DOHH2 (cell line): ENCODE results near the gene KRT40.

Source experiments
- CTCF ChIP-seq: fragments of 200-600 bp; sonication (generic); IDR thresholded peaks from one replicate; pipeline ENCODE4 v1.5.1; 2014; ENCODE audit warnings: antibody characterized with exemption, mild to moderate bottlenecking, low read depth, low read length; ENCODE audit not compliant: poor library complexity, severe bottlenecking
- EZH2phosphoT487 ChIP-seq: fragments of 200-600 bp; sonication (generic); IDR thresholded peaks from 2 replicates; pipeline ENCODE4 v1.6.1; 2017; ENCODE audit warnings: borderline replicate concordance, mild to moderate bottlenecking, antibody characterized with exemption, low read length, moderate library complexity, mixed read lengths

DNA sequence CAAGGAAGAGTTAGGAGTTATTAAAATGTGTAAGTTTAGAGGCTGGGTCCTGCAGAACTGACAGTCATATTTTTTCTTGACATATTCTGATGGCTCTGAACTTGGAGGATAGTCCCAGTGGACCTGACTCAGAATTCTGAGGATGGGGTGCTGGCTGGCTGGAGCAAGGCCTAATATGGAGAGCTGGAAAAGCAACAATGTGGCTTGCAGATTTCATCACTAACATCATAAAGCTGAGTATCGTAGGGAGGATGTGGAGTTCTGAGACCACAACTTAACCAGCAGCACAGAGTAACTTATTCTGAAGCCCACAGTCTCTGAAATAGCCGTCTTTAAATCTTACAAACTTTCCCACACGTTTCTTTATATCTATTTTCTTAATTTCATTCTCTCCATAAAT lies 40.6 kb upstream of the KRT40 start:
- TF ChIP-seq CTCF (no peak), EZH2phosphoT487 (no peak)
